ENCODE data around the gene PNPLA7.
A peak's percentile ranks its signal among the peaks of the same experiment; 100 is the strongest.
"Not testable (repeated sequence)": the region's sequence is repeated elsewhere in the genome, so short reads cannot be mapped to it uniquely, and the experiment has no call there.

The PNPLA7 gene

DNA sequence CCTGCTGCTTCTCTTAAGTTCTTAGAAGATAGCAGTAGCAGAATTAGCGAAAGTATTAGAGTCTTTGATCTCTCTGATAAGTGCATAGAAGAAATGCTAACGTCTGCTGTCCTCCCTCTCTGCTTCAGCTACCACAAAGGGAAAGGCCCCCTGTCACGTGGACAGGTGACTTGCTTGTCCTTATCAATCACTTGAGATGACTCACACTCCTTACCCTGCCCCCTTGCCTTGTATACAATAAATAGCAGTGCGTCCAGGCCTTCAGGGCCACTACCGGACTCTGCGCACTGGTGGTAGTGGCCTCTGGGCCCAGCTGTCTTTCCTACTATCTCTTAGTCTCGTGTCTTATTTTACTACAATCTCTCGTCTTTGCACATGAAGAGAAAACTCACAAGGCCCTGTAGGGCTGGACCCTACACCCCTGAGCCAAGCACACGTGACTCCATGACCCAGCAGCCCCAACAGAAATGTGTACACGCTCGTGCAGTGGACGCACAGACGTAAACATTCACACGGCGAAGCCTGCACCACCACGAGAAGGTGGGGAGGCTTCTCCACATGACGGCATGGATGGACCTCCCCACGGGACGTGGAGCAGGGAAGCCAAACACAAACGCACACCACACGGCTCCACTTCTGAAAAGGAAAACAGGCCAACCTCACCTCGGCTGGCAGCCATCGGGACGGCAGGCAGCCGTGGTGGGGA is 38.3 kb downstream of the PNPLA7 start:
- no peak for DNase-seq

DNA sequence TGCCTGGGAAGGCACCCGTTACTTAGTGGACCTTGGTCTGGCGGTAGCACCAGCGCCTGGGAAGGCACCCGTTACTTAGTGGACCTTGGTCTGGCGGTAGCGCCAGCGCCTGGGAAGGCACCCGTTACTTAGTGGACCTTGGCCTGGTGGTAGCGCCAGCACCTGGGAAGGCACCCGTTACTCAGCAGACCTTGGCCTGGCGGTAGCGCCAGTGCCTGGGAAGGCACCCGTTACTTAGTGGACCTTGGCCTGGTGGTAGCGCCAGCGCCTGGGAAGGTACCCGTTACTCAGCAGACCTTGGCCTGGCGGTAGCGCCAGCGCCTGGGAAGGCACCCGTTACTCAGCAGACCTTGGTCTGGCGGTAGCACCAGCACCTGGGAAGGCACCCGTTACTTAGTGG is 39.1 kb downstream of the PNPLA7 start:
- not testable (repeated sequence) for DNase-seq

DNA sequence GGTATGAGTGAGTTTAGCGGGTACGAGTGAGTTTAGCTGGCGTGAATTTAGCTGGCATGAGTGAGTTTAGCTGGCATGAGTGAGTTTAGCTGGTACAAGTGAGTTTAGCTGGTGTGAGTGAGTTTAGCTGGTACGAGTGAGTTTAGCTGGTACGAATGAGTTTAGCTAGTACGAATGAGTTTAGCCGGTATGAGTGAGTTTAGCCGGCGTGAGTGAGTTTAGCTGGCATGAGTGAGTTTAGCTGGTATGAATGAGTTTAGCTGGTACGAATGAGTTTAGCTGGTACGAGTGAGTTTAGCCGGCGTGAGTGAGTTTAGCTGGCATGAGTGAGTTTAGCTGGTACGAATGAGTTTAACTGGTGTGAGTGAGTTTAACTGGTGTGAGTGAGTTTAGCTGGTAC is 41.0 kb downstream of the PNPLA7 start:
- no peak for DNase-seq

DNA sequence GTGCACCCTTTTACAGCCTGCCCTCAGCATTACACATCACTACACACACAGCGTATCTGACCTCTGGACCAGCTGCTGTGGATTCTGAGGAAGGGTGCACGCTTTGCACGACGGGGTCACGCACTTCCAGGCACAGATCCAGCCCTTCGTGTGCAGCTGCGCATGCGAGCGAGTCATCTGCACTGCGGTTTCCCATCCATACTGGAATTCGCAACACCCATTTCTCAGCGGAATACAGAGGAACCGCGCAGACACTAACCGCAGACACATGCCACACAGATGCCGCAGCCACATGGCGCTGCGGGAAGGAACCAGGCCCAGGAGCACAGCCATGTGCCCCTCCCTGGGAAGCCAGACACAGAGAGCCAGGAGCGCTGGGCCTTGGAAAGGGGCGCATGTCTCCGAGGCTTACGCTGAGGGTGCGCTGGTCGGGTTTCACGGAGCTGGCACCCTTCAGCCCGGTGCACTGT is 43.5 kb downstream of the PNPLA7 start:
- DNase-seq = peak; percentile 79

DNA sequence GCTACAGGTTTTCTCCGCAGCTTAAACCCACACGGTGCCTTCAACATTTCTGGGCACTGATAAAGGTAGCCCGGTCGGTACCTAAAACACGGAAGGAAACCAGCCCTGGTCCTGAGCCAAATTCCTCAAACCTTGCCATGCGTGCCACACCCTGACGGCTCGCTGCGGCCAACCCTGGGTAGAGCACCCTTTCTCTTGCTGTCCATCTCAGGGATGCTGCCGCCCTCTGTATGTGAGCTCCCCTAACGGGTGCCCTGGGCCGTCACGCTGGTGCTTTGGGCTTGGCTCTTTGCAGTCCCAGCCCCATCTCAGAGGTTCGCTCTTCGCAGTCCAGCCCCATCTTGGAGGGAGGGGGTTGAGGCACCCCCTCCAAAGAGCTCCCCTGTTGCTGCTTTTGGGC is 43.9 kb downstream of the PNPLA7 start:
- no peak for DNase-seq

DNA sequence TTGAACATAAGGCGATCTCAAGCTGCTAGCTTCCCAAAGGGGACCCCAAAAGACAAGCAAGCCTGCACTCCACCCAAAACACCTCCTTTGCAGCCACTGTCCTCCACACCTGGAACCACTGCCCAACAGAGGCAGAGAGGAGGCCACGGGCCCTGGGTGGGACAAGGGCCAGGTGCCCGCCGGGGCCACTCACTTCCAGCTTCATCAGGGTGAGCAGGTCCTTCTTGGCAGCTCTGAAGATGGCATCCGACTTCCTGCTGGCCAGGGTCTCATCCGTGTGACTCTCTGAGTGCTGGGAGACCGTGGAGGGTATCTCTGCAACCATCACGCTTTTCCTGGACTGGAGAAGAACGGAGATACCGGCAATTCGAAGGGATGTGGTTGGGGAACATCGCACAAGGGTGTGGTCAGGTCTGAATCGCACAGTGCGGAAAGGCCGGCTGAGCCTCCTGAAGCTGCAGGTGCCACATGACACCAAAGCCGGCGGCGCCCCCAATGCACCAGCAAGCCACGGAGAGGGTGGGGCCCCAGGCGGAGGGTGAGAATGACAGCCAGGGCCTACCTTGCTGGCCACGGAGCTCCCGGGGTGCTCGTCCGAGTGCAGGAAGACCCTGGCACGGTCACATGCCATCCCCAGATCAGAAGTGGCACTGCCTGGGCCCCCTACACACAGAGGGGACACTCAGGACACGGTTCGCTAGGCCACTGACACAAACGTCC is 44.6 kb downstream of the PNPLA7 start:
- no peak for DNase-seq

DNA sequence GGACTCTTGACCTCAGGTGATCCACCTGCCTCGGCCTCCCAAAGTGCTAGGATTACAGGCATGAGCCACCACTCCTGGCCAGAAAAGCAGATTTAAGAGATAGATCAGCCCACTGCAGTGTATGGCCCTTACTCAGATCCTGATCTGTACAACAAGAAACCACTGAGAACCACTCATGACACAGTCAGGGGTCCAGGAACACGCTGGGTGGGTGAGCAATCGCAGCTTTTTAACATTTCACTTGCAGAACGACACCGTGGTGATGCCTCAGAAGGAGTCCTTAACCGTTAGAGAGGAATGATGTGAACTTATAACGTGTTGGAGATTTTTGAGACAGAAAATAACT is 45.8 kb downstream of the PNPLA7 start:
- DNase-seq = no peak

DNA sequence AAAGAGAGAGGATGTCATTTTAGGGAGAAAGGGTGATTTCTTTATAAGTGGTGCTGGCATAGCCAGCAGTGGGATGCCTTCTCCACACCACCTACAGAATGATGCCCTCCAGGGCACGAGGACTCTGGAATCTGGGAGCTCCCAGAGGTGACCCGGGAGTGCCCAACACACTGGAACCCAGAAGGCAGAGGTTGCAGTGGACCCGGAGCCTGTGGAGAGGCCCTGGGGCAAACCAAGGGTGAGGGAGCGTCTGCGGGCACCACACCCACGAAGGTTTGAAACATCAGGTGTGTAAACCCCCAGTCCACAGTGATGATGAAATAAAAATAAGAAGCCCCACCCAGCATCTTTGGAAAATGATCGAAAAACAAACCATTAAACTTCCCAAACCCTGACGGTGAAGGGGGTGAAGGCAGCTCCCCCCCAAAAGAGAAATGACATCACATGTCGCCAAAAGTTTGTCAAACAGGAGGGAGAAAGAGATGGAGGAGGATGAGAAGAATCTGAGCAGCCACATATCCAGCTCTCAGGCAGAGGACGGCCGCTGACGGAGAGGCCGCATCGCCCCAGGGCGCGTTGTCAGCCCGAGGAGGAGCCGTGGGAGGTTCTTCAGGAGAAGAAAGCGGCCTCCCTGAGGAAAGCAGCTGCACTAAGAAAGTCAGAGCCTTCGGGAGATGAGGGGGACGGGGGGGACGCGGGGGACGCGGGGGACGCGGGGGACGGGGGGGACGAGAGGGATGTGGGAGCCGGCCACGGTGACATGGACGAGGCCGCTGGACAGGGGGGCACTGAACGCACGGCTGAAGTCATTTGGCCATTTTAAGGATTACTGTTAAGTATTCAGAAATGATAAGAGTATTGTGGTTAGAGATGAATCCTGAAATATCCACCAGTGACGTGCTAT is 47.9 kb downstream of the PNPLA7 start:
- DNase-seq = no peak

DNA sequence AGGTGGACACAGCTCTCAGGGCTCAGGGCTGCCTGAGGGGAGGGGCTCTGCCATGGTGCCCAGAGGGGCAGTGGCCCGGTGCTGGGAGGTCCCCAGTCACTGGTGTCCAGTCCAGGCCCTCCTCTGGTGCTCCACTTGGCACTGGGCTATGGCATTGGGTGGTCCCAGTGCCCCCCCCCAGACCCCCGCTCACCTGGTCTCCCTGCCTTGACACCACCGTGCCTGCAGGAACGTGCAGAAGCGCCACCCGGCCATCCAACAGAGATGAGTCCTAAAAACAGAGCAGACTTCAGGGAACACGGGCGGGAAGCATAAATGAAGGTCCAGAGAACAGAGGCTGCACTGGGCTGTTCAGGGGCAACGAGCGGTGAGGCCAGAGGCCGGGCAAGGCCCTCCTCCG is 48.7 kb downstream of the PNPLA7 start:
- DNase-seq = no peak

DNA sequence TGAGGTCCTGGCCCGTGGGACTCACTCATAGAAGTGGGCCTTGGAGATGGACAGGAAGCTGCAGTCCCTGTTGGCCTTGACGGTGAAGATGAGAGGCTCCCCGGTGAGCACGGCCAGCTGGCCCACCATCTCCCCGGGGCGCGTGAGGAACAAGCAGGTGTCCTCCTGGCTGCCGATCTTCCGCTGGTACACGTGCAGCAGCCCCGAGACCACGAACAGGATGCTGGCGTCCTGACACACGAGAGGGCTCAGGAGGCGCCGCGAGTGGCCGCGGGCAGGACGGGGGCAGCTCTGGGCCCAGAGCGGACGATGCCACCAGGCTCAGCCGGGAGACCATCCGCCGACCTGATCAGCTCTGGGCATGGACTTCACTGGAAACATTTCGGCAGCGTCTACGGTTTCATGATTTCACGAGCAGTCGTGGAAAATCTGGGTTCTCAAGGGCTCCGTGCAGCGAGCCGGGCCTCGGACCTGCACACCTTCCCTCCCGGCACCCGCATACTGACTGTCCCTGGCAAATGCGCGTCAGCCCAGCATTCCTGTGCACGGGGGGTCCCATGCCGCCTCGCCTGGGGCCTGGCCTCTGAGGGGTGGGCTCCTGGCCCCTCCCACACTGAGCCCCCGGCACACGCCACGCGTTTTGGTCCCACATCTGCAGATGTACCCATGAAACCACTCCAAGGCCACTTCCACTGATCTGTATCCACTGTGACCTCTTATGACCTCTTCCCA is 49.4 kb downstream of the PNPLA7 start:
- no peak for DNase-seq

DNA sequence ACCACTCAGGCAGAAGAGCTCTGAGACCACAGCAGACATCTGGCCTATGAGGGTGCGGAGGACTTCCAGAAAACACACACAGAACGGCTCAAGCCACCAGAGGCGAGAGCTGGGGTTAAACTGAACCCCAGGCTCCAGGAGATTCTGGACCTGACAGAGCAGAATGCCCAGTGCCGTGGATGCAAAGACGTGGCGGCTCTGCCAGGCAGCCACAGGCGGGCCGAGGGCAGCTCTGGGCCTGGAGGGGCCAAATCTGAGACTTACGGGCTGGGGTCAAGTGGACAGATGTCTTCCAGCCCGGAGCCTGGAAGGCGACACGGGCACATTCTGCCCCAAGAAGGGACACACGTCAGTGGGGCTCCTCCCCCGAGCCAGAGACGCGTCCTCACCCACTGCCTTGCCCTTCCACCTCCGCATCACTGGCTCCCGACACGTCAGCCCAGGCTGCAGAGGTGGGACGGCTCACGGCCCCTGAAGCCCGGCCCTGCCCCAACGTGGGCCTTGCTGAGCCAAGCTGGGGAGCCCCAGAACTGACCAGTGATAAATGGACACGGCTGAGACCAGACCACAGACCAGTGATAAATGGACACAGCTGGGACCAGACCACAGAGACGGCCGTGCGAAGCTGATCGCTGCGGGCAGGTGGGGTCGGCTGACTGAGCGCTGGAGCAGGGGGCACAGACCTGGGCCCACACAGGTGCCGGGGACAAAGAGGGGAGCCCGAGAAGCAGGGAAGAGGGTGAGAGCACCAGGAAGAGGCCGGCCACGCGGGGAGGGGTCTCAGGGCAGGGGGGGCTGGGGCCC is 50.1 kb downstream of the PNPLA7 start:
- DNase-seq = no peak

DNA sequence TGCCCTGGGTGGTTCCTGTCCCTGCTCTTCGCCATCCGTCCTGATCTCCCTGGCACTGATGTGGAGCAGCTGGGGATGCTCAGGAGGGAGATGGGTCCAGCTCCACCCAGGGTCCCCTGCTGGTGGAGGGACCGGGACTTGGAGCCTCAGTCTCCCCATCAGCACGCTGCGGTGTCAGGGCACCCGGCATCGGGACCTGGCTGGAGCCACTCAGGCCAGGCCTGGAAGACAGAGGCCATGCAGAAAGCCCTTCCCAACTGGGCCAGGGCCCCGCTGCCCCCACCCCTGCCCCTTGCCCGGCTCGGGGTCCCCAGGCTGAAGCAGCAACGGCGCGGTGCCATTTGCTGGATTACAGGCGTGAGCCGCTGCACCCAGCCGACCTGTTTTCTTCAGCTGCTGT is 50.8 kb downstream of the PNPLA7 start:
- no peak for DNase-seq

DNA sequence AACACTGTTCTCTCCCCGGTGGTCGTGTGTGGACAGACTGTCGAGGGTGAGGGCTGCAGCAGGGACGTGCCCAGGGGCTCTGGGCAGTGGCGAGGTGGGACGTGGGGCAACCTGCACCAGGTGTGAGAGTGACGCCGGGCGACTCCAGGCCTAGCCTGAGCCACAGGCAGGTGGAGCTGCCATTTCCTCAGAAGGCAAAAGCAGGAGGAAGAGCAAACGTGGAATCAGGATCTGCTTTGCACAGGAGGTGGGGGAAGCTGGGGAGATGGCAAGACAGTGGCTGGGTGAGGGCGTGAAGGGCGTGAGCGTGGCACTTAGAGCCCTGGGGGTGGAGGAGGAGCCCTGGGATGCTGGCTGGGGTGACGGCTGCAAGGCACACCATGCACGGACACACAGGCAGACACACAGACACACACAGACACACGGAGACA is 51.5 kb downstream of the PNPLA7 start:
- no peak for DNase-seq

DNA sequence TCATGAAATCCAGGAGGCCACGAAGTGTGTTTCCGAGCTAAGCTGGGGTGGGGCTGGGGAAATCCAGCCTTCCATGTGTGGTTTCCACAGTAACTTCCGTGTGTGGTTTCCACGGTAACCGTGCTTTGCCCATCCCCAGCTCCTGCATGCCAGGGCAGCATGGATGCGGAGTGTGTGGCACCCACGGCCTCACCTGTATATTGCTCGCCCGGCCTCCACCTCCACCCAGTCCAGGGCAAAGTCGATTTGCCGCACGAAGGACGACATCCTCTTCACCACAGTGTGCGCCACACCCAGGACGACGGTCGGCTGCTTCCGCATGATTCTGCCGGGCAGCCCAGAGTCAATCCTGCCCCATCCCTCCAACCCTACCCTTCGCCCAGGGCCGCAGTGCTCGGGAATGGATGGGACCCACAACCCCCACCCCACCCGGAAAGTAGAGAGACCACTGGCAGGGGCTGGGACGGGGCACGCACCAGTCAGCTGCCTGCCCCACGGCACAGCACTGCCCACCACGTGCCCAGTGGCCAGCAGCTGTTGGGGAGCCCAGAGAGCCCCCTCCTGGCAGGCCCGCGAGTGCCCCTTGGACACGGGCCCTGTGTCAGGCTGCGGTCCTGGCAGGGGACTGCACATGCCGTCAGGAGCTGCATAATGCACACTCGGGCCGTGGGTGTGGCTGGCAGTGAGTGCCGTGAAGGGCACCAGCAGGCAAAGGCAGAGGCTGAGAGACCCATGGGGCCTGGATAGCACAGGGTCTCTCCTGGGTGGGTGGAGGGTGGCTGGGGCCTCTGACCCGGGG is 52.1 kb downstream of the PNPLA7 start:
- DNase-seq = no peak

DNA sequence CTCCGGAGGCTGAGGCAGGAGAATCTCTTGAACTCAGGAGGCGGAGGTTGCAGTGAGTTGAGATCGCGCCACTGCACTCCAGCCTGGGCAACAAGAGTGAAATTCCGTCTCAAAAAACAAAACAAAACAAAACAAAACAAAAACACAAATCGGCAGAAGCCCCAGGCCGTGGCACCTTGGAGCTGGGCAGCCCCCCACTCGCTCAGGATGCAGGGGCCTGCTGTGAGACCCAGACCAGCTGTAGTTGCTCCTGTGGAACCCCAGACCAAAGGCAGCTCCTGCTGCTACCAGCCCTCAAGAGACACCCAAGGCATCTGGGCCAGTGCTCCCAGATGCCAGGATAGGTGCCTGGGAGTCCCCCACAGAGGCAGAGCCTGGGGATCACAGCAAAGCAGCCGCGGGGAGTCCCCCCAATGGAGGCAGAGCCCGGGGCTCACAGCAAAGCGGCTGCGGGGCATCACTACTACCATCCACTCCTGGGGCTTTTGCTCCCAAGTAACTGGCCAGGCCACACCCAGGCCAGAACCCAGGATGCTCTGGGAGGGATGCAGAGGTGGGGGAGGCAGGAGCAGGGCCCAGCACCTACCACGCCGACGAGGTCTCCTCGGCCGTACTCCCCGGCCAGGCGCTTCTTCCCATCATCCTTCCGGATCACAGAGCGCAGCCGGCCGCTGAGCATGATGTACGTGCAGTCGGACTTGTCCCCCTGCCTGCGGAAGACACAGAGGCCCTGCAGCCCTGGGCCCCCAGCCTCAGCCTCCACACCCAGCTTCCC is 53.4 kb downstream of the PNPLA7 start:
- DNase-seq = no peak

DNA sequence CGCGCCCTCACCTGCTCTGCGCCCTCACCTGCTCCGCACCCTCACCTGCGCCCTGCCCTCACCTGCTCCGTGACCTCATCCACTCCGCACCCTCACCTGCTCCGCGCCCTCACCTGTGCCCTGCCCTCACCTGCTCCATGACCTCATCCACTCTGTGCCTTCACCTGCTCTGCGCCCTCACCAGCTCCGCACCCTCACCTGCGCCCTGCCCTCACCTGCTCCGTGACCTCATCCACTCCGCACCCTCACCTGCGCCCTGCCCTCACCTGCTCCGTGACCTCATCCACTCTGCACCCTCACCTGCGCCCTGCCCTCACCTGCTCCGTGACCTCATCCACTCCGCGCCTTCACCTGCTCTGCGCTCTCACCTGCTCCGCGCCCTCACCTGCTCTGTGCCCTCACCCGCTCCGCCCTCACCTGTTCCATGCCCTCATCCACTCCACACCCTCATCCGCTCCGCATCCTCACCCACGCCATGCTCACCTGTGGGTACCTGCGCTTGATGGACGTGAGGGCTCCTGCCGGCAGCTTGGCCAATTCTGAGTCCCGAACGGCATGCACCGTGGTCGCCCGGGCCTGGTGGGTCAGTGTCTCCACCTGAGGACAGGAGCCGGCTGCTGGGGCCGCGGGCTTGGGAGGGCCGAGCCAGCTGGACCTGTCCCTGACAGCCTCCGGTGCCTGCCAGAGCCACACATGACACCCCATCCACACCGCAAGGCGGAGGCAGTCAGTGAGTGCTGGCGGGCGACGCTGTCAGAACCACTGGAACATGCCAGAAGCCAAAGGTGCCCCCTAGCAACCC is 55.5 kb downstream of the PNPLA7 start:
- DNase-seq = no peak

DNA sequence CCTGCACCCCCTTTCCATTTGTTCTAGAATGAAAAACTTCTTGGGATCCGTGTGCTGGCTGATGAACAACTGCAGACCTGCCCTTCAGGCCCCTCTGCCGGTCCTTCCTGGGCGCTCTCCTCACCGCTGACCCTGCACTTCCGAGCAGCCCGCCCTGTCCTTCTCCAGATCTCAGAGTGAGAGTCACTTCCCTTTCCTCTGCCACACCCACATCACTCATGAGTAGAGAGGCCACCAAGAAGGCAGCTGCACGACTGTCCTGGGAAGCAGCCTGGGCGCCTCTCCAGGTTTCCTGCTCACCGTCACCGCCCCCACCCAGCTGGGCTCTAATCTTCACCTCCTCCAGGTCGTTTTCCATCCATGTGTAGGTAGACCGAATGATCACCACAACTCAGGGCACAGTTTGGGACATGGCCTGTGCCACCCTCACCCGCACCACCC is 56.1 kb downstream of the PNPLA7 start:
- no peak for DNase-seq

DNA sequence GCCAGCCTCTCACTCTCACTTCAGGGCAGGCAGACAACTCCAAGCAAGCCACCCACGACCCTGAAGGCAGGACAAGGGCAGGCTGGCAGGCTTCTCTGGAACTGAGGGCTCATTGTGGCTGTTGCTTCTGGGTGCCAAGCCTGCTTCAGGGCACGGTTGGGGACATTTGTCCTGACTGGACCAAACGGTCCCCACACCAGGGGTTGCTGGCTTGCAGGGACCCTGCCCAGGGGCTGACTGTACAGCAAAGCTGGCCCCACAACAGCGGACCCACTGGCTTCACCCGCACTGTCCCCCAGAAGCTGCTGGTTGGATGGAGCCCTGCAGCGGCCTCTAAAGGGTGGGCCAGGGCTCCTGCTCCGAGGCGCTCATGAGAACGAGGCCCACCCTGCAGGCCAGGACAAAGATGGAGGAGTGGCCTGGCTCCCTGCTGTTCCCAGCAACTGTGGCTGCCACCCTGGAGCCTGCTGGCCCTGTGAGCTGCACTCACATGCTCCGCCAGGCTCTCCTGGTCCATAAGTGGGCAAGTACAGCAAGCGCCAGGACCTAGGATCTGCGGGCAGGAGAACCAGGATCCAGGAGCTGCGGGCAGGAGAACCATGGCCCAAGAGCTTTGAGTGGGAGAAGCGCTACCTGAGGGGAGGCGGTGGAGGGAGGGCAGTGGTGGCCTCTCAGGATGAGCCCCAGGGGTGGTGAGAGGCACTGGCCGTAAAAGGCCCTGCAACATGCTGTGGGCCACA is 56.7 kb downstream of the PNPLA7 start:
- DNase-seq = no peak

Data from NCI-H2171 (cell line).